GM12801 (cell line): ENCODE results near the gene MLC1.

Experiments
- CTCF ChIP-seq: IDR thresholded peaks from one replicate; pipeline ENCODE4 v1.5.1; 2011; ENCODE audit warnings: control low read depth; ENCODE audit not compliant: insufficient read length; ENCODE audit errors: extremely low read depth

Gene MLC1

GRCh38 chr22:50074551-50075530, 10.4 kb downstream of the MLC1 start:
- no peak for TF ChIP-seq CTCF

GRCh38 chr22:50074056-50074455, 11.2 kb downstream of the MLC1 start:
- TF ChIP-seq CTCF, result no peak

GRCh38 chr22:50072714-50073538, 12.3 kb downstream of the MLC1 start:
- no peak for TF ChIP-seq CTCF

- no peak for TF ChIP-seq CTCF
Observed at GRCh38 chr22:50072167-50072555, 13.1 kb downstream of the MLC1 start.

GRCh38 chr22:50071432-50072166, 13.6 kb downstream of the MLC1 start:
- no peak for TF ChIP-seq CTCF

- no peak for TF ChIP-seq CTCF
Observed at GRCh38 chr22:50070366-50070765, 14.9 kb downstream of the MLC1 start.

- TF ChIP-seq CTCF, result no peak
Observed at GRCh38 chr22:50068096-50068495, 17.1 kb downstream of the MLC1 start.
